ENCODE measurements around the gene PGPEP1. TPM values are rescaled to one million over a fixed set of nuclear protein-coding genes. Genes with fewer than 3 reads are reported as not detected.

The PGPEP1 gene
- total RNA-seq, 1 experiment from 2014 or later: 6.5 TPM

DNA sequence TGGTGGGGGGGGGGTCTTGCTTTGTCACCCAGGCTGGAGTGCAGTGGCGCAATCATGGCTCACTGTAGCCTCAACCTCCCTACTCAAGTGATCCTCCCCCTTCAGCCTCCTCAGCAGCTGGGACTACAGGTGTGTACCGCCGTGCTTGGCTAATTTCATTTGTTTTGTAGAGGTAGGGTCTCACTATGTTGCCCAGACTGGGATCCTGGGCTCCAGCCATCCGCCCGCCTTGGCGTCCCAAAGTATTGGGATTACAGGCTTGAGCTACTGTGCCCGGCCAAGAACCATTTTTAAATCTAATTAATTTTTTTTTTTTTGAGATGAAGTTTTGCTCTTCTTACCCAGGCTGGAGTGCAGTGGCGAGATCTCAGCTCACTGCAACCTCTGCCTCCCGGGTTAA, 40.7 kb upstream of the PGPEP1 start:
- intact Hi-C loops (cut with micrococcal nuclease): no loop called here
- BruUV-seq (replicated peaks): no TSS peak
- H3K27ac Mint-ChIP-seq (ENCODE audit: low read depth, unreplicated experiment): no peak overlapping the region
- no peak for DNase-seq (ENCODE audit: unreplicated experiment)
- ChIA-PET POLR2A (interaction anchor here (0.6 to 6.9 kb wide), 2 partner anchors 15 to 19 kb away, joined by 3 to 81 read pairs; partner anchors contain the start of gene JUND), CTCF (interaction anchor here (0.6 to 3.5 kb wide), 3 partner anchors 20 to 787 kb away, joined by 3 to 15 read pairs (median 3); no protein-coding TSS in a partner anchor)
- no peaks in the 10 kb centered on the region for H3K27me3 Mint-ChIP-seq (ENCODE audit: insufficient read depth, unreplicated experiment)
- H3K9me3 Mint-ChIP-seq (ENCODE audit: unreplicated experiment): no peaks in the 10 kb centered on the region
- no peaks in the 10 kb centered on the region for H3K36me3 Mint-ChIP-seq (ENCODE audit: insufficient read depth, unreplicated experiment)
- TF ChIP-seq, protein P1, sequence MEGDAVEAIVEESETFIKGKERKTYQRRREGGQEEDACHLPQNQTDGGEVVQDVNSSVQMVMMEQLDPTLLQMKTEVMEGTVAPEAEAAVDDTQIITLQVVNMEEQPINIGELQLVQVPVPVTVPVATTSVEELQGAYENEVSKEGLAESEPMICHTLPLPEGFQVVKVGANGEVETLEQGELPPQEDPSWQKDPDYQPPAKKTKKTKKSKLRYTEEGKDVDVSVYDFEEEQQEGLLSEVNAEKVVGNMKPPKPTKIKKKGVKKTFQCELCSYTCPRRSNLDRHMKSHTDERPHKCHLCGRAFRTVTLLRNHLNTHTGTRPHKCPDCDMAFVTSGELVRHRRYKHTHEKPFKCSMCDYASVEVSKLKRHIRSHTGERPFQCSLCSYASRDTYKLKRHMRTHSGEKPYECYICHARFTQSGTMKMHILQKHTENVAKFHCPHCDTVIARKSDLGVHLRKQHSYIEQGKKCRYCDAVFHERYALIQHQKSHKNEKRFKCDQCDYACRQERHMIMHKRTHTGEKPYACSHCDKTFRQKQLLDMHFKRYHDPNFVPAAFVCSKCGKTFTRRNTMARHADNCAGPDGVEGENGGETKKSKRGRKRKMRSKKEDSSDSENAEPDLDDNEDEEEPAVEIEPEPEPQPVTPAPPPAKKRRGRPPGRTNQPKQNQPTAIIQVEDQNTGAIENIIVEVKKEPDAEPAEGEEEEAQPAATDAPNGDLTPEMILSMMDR (IDR thresholded peaks at IDR 0.05; ENCODE audit: unreplicated experiment): no peak
- H3K4me1 Mint-ChIP-seq (ENCODE audit: insufficient read depth, unreplicated experiment): peaks cover 21% of the 10 kb centered on the region
- no peak overlapping the region for H3K4me3 Mint-ChIP-seq (ENCODE audit: unreplicated experiment)

DNA sequence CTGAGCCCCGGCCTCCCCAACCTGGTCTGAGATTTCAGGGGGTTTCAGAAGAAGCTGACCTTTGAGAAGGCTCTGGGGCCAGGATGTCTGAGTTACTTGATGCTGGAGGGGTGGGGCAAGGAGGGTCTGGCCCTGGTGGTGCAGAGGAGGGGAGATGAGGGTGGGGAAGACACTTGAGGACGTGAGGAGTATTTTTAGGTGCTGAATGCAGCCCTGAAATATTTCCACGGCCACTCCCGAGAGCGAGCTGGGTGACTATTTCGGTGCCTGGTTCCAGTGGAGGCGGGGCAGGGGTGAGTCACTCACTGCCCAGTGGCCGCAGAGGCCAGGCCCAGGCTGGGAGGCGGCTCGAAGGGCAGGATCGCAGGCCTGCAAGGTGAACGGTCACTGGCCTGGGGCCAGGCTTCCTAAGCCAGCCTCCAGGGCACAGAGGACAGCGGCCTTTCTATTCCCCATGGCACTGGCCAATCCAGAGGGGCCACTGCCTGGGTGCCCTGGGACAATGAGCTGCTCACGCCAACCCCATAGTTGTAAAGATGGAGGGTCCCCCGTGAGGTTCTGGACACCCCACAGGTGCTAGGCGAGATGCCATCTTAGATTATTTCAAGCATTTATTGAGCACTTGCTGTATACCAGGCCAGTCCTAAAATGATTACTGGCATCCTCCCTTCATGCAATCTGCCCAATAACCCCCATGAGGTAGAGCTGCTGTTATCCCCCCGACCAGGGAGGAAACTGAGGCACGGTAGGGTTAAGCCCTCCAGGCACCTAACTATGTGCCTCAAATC, 39.3 kb upstream of the PGPEP1 start:
- peak; percentile 68 for DNase-seq (ENCODE audit: unreplicated experiment)
- H3K4me3 Mint-ChIP-seq (ENCODE audit: unreplicated experiment): no peak overlapping the region
- POLR2A ChIA-PET: interaction anchor here (0.5 to 6.9 kb wide), 8 partner anchors 9 to 995 kb away, joined by 3 to 81 read pairs (median 4); partner anchors contain the start of genes GDF15, JUND and RAB3A
- CTCF ChIA-PET: interaction anchor here (0.6 to 3.5 kb wide), 4 partner anchors 22 to 92 kb away, joined by 3 to 15 read pairs (median 4); no protein-coding TSS in a partner anchor
- intact Hi-C loops (cut with micrococcal nuclease): loop anchor here (1.0 kb wide), 1 partner anchor 19 kb away; no protein-coding TSS in a partner anchor
- peaks cover 2% of the 10 kb centered on the region for H3K36me3 Mint-ChIP-seq (ENCODE audit: insufficient read depth, unreplicated experiment)
- no peaks in the 10 kb centered on the region for H3K9me3 Mint-ChIP-seq (ENCODE audit: unreplicated experiment)
- no TSS peak for BruUV-seq (replicated peaks)
- TF ChIP-seq, protein P1 (IDR thresholded peaks at IDR 0.05; ENCODE audit: unreplicated experiment): no peak
- H3K27ac Mint-ChIP-seq (ENCODE audit: low read depth, unreplicated experiment): peak overlapping the region; percentile 39
- H3K4me1 Mint-ChIP-seq (ENCODE audit: insufficient read depth, unreplicated experiment): peaks cover 23% of the 10 kb centered on the region
- no peaks in the 10 kb centered on the region for H3K27me3 Mint-ChIP-seq (ENCODE audit: insufficient read depth, unreplicated experiment)

DNA sequence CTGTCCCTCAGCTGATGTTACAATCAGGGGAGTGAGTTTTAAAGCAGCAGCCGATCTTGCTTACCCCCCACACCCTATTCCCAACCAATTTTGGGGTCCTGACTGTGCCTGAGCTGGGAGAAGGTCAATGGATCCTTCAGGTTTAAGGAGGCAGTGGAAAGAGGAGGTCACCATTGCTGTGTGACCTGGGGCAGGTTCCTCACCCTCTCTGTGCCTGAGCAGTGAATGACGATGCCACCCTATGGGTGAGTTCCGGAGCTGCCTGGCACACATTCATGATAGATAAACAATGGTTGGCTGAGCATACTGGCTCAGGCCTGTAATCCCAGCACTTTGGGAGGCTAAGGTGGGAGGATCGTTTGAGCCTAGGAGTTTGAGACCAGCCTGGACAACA, 38.7 kb upstream of the PGPEP1 start:
- intact Hi-C loops (cut with micrococcal nuclease): loop anchor here (1.0 kb wide), 1 partner anchor 19 kb away; no protein-coding TSS in a partner anchor
- DNase-seq (ENCODE audit: unreplicated experiment): no peak
- Mint-ChIP-seq H3K27me3 (ENCODE audit: insufficient read depth, unreplicated experiment) (no peaks in the 10 kb centered on the region), H3K4me3 (ENCODE audit: unreplicated experiment) (no peak overlapping the region), H3K36me3 (ENCODE audit: insufficient read depth, unreplicated experiment) (peaks cover 7% of the 10 kb centered on the region), H3K4me1 (ENCODE audit: insufficient read depth, unreplicated experiment) (peaks cover 23% of the 10 kb centered on the region), H3K9me3 (ENCODE audit: unreplicated experiment) (no peaks in the 10 kb centered on the region), H3K27ac (ENCODE audit: low read depth, unreplicated experiment) (no peak overlapping the region)
- ChIA-PET CTCF (interaction anchor here (0.7 to 3.5 kb wide), 2 partner anchors 22 to 27 kb away, joined by 3 to 15 read pairs; no protein-coding TSS in a partner anchor), POLR2A (interaction anchor here (0.5 to 6.9 kb wide), 5 partner anchors 9 to 97 kb away, joined by 3 to 81 read pairs (median 4); partner anchors contain the start of genes JUND, LSM4 and RAB3A)
- TF ChIP-seq, protein P1 (IDR thresholded peaks at IDR 0.05; ENCODE audit: unreplicated experiment): no peak
- no TSS peak for BruUV-seq (replicated peaks)

DNA sequence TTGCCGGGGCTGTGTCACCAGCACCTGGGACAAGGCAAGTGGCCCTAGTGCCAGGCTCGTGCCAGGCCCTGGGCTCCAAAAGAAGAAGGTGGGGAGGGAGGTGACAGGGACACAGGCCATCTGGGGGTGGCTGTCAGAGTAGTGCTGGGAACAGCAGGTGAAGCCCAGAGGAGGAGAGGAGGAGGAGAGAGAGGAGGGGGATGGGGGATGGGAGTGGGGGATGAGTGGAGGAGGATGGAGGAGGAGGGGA, 36.3 kb upstream of the PGPEP1 start:
- CTCF ChIA-PET: interaction anchor here (1.0 to 2.3 kb wide), 3 partner anchors 25 to 94 kb away, joined by 3 to 8 read pairs (median 5); no protein-coding TSS in a partner anchor
- H3K4me1 Mint-ChIP-seq (ENCODE audit: insufficient read depth, unreplicated experiment): peaks cover 23% of the 10 kb centered on the region
- TF ChIP-seq, protein P1 (IDR thresholded peaks at IDR 0.05; ENCODE audit: unreplicated experiment): no peak
- POLR2A ChIA-PET: interaction anchor here (1.1 to 6.9 kb wide), 4 partner anchors 12 to 24 kb away, joined by 3 to 81 read pairs (median 10); partner anchors contain the start of genes JUND and LSM4
- H3K4me3 Mint-ChIP-seq (ENCODE audit: unreplicated experiment): peak overlapping the region; percentile 53
- no peaks in the 10 kb centered on the region for H3K27me3 Mint-ChIP-seq (ENCODE audit: insufficient read depth, unreplicated experiment)
- no TSS peak for BruUV-seq (replicated peaks)
- H3K9me3 Mint-ChIP-seq (ENCODE audit: unreplicated experiment): no peaks in the 10 kb centered on the region
- peak overlapping the region; percentile 89 for H3K27ac Mint-ChIP-seq (ENCODE audit: low read depth, unreplicated experiment)
- DNase-seq (ENCODE audit: unreplicated experiment): no peak
- peaks cover 15% of the 10 kb centered on the region for H3K36me3 Mint-ChIP-seq (ENCODE audit: insufficient read depth, unreplicated experiment)
- intact Hi-C loops (cut with micrococcal nuclease): no loop called here
